SK-N-SH treated with all-trans-retinoic acid at 6 μM for 48 hours (cell line): ENCODE data around the gene REEP2.
A peak's percentile ranks its signal among the peaks of the same experiment; 100 is the strongest.

ENCODE experiments used
- ARNTL ChIP-seq: fragments of 450-650 bp; formaldehyde crosslinking; IDR thresholded peaks from 2 replicates; pipeline ENCODE4 v1.5.0; 2020; ENCODE audit warnings: low read depth, mild to moderate bottlenecking, moderate library complexity, borderline replicate concordance
- BACH2 ChIP-seq: fragments of 250-450 bp; sonication (Bioruptor Pico); IDR thresholded peaks from 2 replicates; pipeline ENCODE4 v1.9.0; 2021; ENCODE audit warnings: mild to moderate bottlenecking, borderline replicate concordance
- CREB5 ChIP-seq: fragments of 250-450 bp; sonication (Bioruptor Pico); IDR thresholded peaks from 2 replicates; pipeline ENCODE4 v1.5.1; 2020; ENCODE audit warnings: low read depth, mild to moderate bottlenecking, moderate library complexity
- CSDC2 ChIP-seq: fragments of 250-450 bp; sonication (Bioruptor Pico); IDR thresholded peaks from 2 replicates; pipeline ENCODE4 v1.5.0; 2020; ENCODE audit warnings: mild to moderate bottlenecking, moderate library complexity
- CSRNP3 ChIP-seq: fragments of 250-450 bp; sonication (Bioruptor Pico); IDR thresholded peaks from 2 replicates; pipeline ENCODE4 v1.5.1; 2021; ENCODE audit warnings: mild to moderate bottlenecking, moderate library complexity
- ESRRG ChIP-seq: fragments of 250-450 bp; sonication (Bioruptor Pico); IDR thresholded peaks from 2 replicates; pipeline ENCODE4 v1.6.1; 2021; ENCODE audit warnings: mild to moderate bottlenecking
- RARB ChIP-seq: fragments of 250-450 bp; sonication (Bioruptor Pico); IDR thresholded peaks from 2 replicates; pipeline ENCODE4 v1.8.0; 2021; ENCODE audit warnings: mild to moderate bottlenecking, moderate library complexity
- TOX ChIP-seq: fragments of 250-450 bp; sonication (Bioruptor Pico); IDR thresholded peaks from 2 replicates; pipeline ENCODE4 v1.8.0; 2021; ENCODE audit warnings: mild to moderate bottlenecking, moderate library complexity, borderline replicate concordance
- ZC3H10 ChIP-seq: fragments of 250-450 bp; sonication (Bioruptor Pico); IDR thresholded peaks from 2 replicates; pipeline ENCODE4 v1.5.1; 2021; ENCODE audit warnings: mild to moderate bottlenecking, moderate library complexity
- ZNF565 ChIP-seq: fragments of 450-650 bp; formaldehyde crosslinking; conservative IDR thresholded peaks from 2 replicates; pipeline ENCODE4 v1.5.0; 2020; ENCODE audit warnings: low read depth, mild to moderate bottlenecking, moderate library complexity
- ZNF70 ChIP-seq: fragments of 450-650 bp; formaldehyde crosslinking; IDR thresholded peaks from 2 replicates; pipeline ENCODE4 v1.5.0; 2020; ENCODE audit warnings: mild to moderate bottlenecking, moderate library complexity
- ZNF8 ChIP-seq: fragments of 450-650 bp; formaldehyde crosslinking; IDR thresholded peaks from 2 replicates; pipeline ENCODE4 v1.5.0; 2020; ENCODE audit warnings: mild to moderate bottlenecking, moderate library complexity
- TF ChIP-seq, protein P1 (sequence below): fragments of 250-450 bp; sonication (Bioruptor Pico); IDR thresholded peaks from 2 replicates; pipeline ENCODE4 v1.8.0; 2020; ENCODE audit warnings: mild to moderate bottlenecking, moderate library complexity, borderline replicate concordance

DNA sequence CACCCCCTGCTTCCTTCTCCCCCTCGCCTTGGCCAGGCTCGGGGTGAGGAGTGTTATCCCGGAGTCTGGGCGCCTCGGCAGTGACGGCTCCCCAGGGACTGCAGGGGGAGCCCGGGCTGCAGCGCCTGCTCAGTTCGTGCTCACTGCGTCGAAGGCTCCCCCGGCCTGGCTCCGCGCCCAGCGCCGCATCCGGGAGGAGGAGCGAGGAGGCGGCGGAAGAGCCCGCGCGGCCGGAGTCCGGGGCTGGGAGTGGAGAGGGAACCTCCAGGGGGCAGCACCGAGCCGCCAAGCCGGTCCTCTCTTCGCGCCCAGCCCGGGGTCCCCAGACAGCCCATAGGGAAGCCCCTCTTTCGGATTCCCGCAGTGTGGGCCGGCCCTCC, 25.1 kb downstream of the REEP2 start:
- TF ChIP-seq CSDC2 (CRISPR knock-in tag) (no peak), ZNF565 (CRISPR knock-in tag) (no peak), TOX (CRISPR knock-in tag) (no peak), ESRRG (CRISPR knock-in tag) (no peak), ZNF70 (CRISPR knock-in tag) (no peak), CSRNP3 (no peak), RARB (CRISPR knock-in tag) (no peak), ZC3H10 (CRISPR knock-in tag) (no peak), BACH2 (CRISPR knock-in tag) (no peak), CREB5 (CRISPR knock-in tag) (no peak), ZNF8 (CRISPR knock-in tag) (no peak), ARNTL (CRISPR knock-in tag) (no peak)
- TF ChIP-seq, protein P1, sequence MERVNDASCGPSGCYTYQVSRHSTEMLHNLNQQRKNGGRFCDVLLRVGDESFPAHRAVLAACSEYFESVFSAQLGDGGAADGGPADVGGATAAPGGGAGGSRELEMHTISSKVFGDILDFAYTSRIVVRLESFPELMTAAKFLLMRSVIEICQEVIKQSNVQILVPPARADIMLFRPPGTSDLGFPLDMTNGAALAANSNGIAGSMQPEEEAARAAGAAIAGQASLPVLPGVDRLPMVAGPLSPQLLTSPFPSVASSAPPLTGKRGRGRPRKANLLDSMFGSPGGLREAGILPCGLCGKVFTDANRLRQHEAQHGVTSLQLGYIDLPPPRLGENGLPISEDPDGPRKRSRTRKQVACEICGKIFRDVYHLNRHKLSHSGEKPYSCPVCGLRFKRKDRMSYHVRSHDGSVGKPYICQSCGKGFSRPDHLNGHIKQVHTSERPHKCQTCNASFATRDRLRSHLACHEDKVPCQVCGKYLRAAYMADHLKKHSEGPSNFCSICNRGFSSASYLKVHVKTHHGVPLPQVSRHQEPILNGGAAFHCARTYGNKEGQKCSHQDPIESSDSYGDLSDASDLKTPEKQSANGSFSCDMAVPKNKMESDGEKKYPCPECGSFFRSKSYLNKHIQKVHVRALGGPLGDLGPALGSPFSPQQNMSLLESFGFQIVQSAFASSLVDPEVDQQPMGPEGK (CRISPR knock-in tag), result peak; percentile 12; the same call in 1 of the 2 replicates
